Mesendoderm (in vitro differentiated cells): ENCODE measurements around the gene LRRTM1.

Source experiments
- DNase-seq: peaks from one replicate; pipeline ENCODE4 v3.0.0; 2013
- H2AK5ac ChIP-seq: 2 replicates; pipeline ENCODE4 v1.6.1; 2013; ENCODE audit warnings: low read length, inconsistent platforms
- H2BK120ac ChIP-seq: 2 replicates; pipeline ENCODE4 v1.6.1; 2013; ENCODE audit warnings: low read depth, mild to moderate bottlenecking, low read length, moderate library complexity, mixed read lengths
- H2BK15ac ChIP-seq: replicated peaks from 2 replicates; pipeline ENCODE4 v1.6.1; 2013; ENCODE audit warnings: low read depth, mild to moderate bottlenecking, moderate library complexity
- H2BK5ac ChIP-seq: 2 replicates; pipeline ENCODE4 v1.6.1; 2013; ENCODE audit warnings: low read length, inconsistent platforms
- H3K18ac ChIP-seq: 2 replicates; pipeline ENCODE4 v1.6.1; 2013; ENCODE audit warnings: mild to moderate bottlenecking, low read length, mixed read lengths
- H3K23ac ChIP-seq: one replicate; pipeline ENCODE4 v1.6.1; 2013; ENCODE audit warnings: low read length
- H3K27ac ChIP-seq: 2 replicates; pipeline ENCODE4 v1.5.1; 2013; ENCODE audit warnings: low read depth, mild to moderate bottlenecking, inconsistent platforms, low read length, moderate library complexity
- H3K27me3 ChIP-seq: 2 replicates; pipeline ENCODE4 v1.6.1; 2013; ENCODE audit warnings: low read length, control low read depth, mild to moderate bottlenecking, inconsistent platforms; ENCODE audit not compliant: insufficient read depth, poor library complexity
- H3K36me3 ChIP-seq: 2 replicates; pipeline ENCODE4 v1.6.1; 2013; ENCODE audit warnings: low read length, inconsistent platforms; ENCODE audit not compliant: control insufficient read depth, insufficient read depth
- H3K4ac ChIP-seq: one replicate; pipeline ENCODE4 v1.6.1; 2013; ENCODE audit warnings: low read depth, mild to moderate bottlenecking, low read length, moderate library complexity
- H3K4me1 ChIP-seq: 2 replicates; pipeline ENCODE4 v1.6.1; 2013; ENCODE audit warnings: low read depth, low read length, inconsistent platforms; ENCODE audit not compliant: control insufficient read depth
- H3K4me2 ChIP-seq: 2 replicates; pipeline ENCODE4 v1.6.1; 2013; ENCODE audit warnings: low read length
- H3K4me3 ChIP-seq: 2 replicates; pipeline ENCODE4 v1.5.1; 2013; ENCODE audit warnings: mild to moderate bottlenecking, low read length
- H3K56ac ChIP-seq: one replicate; pipeline ENCODE4 v1.6.1; 2013; ENCODE audit warnings: low read length
- H3K79me1 ChIP-seq: 2 replicates; pipeline ENCODE4 v1.6.1; 2013; ENCODE audit warnings: low read length, inconsistent platforms
- H3K79me2 ChIP-seq: 2 replicates; pipeline ENCODE4 v1.6.1; 2013; ENCODE audit warnings: mild to moderate bottlenecking, low read length; ENCODE audit not compliant: control insufficient read depth, insufficient read depth
- H3K9ac ChIP-seq: 2 replicates; pipeline ENCODE4 v1.6.1; 2013; ENCODE audit warnings: low read length, inconsistent platforms
- H4K5ac ChIP-seq: one replicate; pipeline ENCODE4 v1.6.1; 2013; ENCODE audit warnings: low read length
- H4K8ac ChIP-seq: one replicate; pipeline ENCODE4 v1.6.1; 2013; ENCODE audit warnings: low read depth, mild to moderate bottlenecking, control low read depth, low read length, moderate library complexity
- WGBS: extraction: QIAGEN DNeasy Blood & Tissue Kit; methylation state at CpG from one replicate; pipeline ENCODE4 v1.1.7; 2013; ENCODE audit warnings: low lambda C conversion rate, missing lambda C conversion rate; ENCODE audit not compliant: insufficient coverage; ENCODE audit errors: extremely low coverage; 5-methylcytosine and 5-hydroxymethylcytosine counted together

Gene LRRTM1

DNA sequence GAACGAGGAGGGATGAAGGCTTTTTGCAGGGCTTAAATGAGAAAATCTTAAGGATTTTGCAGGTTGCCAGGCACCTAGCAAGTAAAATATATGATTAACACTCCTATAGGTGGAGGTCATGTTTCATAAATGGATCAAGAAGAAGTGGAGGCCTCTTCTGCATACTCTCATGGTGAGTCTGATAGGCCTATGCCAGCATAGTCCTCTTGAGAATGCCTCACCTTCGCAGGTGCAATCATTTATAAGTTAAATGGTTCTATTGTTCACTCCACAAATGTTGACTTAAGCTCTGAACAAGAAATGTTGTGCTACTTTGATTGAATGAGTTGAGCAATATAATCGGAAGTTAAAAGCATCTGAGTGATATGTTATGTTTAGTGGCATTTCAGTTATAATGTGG lies 12.1 kb downstream of the LRRTM1 start:
- Histone ChIP-seq H2AK5ac (no peak overlapping the region), H3K79me2 (no peaks in the 10 kb centered on the region), H2BK5ac (no peak overlapping the region), H4K5ac (no peak overlapping the region), H3K79me1 (no peaks in the 10 kb centered on the region), H3K27ac (no peak overlapping the region), H3K4ac (no peak overlapping the region), H3K23ac (no peak overlapping the region), H3K27me3 (no peaks in the 10 kb centered on the region), H3K4me3 (no peak overlapping the region), H3K9ac (no peak overlapping the region), H3K4me1 (peaks cover 6% of the 10 kb centered on the region), H3K36me3 (no peaks in the 10 kb centered on the region), H2BK120ac (no peak overlapping the region), H4K8ac (no peak overlapping the region), H3K4me2 (no peak overlapping the region), H2BK15ac (no peak overlapping the region), H3K18ac (no peak overlapping the region), H3K56ac (no peak overlapping the region)
- no CpG with 5 or more reads among the region's 3 CpGs for WGBS
- no peak for DNase-seq

GRCh38 chr2:80291656-80292055 lies 12.9 kb downstream of the LRRTM1 start:
- no peak overlapping the region for H3K9ac ChIP-seq
- no peaks in the 10 kb centered on the region for H3K27me3 ChIP-seq
- H4K8ac ChIP-seq: no peak overlapping the region
- no peak overlapping the region for H3K27ac ChIP-seq
- H3K79me2 ChIP-seq: no peaks in the 10 kb centered on the region
- no peak for DNase-seq
- H2BK5ac ChIP-seq: no peak overlapping the region
- no peaks in the 10 kb centered on the region for H3K79me1 ChIP-seq
- H2BK15ac ChIP-seq: no peak overlapping the region
- H3K4me1 ChIP-seq: peaks cover 3% of the 10 kb centered on the region
- H3K4me2 ChIP-seq: no peak overlapping the region
- no peak overlapping the region for H2AK5ac ChIP-seq
- H2BK120ac ChIP-seq: no peak overlapping the region
- no peak overlapping the region for H3K4me3 ChIP-seq
- no peak overlapping the region for H3K4ac ChIP-seq
- no CpG with 5 or more reads among the region's 1 CpG for WGBS
- no peak overlapping the region for H4K5ac ChIP-seq
- H3K56ac ChIP-seq: no peak overlapping the region
- no peak overlapping the region for H3K18ac ChIP-seq
- no peak overlapping the region for H3K23ac ChIP-seq
- H3K36me3 ChIP-seq: no peaks in the 10 kb centered on the region

- Histone ChIP-seq H2BK5ac (no peak overlapping the region), H3K4me2 (no peak overlapping the region), H2BK15ac (no peak overlapping the region), H3K27me3 (no peaks in the 10 kb centered on the region), H3K36me3 (no peaks in the 10 kb centered on the region), H3K79me1 (no peaks in the 10 kb centered on the region), H3K79me2 (no peaks in the 10 kb centered on the region), H3K4ac (no peak overlapping the region), H3K4me1 (no peaks in the 10 kb centered on the region), H3K18ac (no peak overlapping the region), H2BK120ac (no peak overlapping the region), H3K23ac (no peak overlapping the region), H4K8ac (no peak overlapping the region), H2AK5ac (no peak overlapping the region), H3K9ac (no peak overlapping the region), H4K5ac (no peak overlapping the region), H3K27ac (no peak overlapping the region), H3K4me3 (no peak overlapping the region), H3K56ac (no peak overlapping the region)
- peak; percentile 7 for DNase-seq
- WGBS: no CpG with 5 or more reads among the region's 5 CpGs
Observed at GRCh38 chr2:80288576-80288975, 16.0 kb downstream of the LRRTM1 start.

- Histone ChIP-seq H3K4me3 (no peak overlapping the region), H3K4me2 (no peak overlapping the region), H2BK15ac (no peak overlapping the region), H3K79me1 (no peaks in the 10 kb centered on the region), H4K5ac (no peak overlapping the region), H3K27me3 (no peaks in the 10 kb centered on the region), H3K9ac (no peak overlapping the region), H3K36me3 (no peaks in the 10 kb centered on the region), H3K79me2 (no peaks in the 10 kb centered on the region), H3K27ac (no peak overlapping the region), H3K4me1 (no peaks in the 10 kb centered on the region), H2BK5ac (no peak overlapping the region), H2BK120ac (no peak overlapping the region), H4K8ac (no peak overlapping the region), H3K56ac (no peak overlapping the region), H3K4ac (no peak overlapping the region), H2AK5ac (no peak overlapping the region), H3K23ac (no peak overlapping the region), H3K18ac (no peak overlapping the region)
- DNase-seq: no peak
- WGBS: no CpG with 5 or more reads among the region's 1 CpG
Observed at GRCh38 chr2:80281049-80281448, 23.5 kb downstream of the LRRTM1 start.

- Histone ChIP-seq H3K27ac (no peak overlapping the region), H3K56ac (no peak overlapping the region), H3K23ac (no peak overlapping the region), H3K9ac (no peak overlapping the region), H3K79me2 (no peaks in the 10 kb centered on the region), H2AK5ac (no peak overlapping the region), H3K4ac (no peak overlapping the region), H3K79me1 (no peaks in the 10 kb centered on the region), H3K36me3 (no peaks in the 10 kb centered on the region), H3K4me3 (no peak overlapping the region), H2BK120ac (no peak overlapping the region), H3K18ac (no peak overlapping the region), H2BK15ac (no peak overlapping the region), H2BK5ac (no peak overlapping the region), H3K4me2 (no peak overlapping the region), H3K4me1 (no peaks in the 10 kb centered on the region), H3K27me3 (no peaks in the 10 kb centered on the region), H4K5ac (no peak overlapping the region), H4K8ac (no peak overlapping the region)
- no CpG with 5 or more reads among the region's 2 CpGs for WGBS
- no peak for DNase-seq
Observed at GRCh38 chr2:80280598-80280997, 24.0 kb downstream of the LRRTM1 start.

DNA sequence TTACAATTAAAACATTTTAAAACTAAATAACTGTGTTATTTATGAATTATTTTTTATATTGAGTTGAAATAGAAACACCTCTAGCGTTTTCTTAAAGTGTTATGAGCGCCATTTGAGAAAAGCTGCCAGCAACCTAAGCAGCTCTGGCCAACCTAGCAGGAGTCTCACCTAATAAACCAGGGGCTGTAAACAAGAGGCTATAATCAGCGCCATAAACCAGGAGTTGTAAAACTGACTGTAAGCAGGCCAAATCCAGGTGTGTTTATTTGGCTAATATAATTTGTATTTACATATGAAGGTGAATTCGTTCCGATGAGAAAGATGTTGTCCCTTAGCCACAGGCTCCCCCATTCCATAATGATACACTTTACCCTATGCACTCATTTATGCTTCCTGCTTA lies 34.7 kb downstream of the LRRTM1 start:
- Histone ChIP-seq H3K4me2 (no peak overlapping the region), H3K23ac (no peak overlapping the region), H3K27ac (no peak overlapping the region), H2BK15ac (no peak overlapping the region), H2AK5ac (no peak overlapping the region), H3K4me3 (no peak overlapping the region), H3K9ac (no peak overlapping the region), H2BK120ac (no peak overlapping the region), H3K4ac (no peak overlapping the region), H3K4me1 (no peaks in the 10 kb centered on the region), H4K8ac (no peak overlapping the region), H3K18ac (no peak overlapping the region), H3K56ac (no peak overlapping the region), H4K5ac (no peak overlapping the region), H3K27me3 (no peaks in the 10 kb centered on the region), H3K36me3 (no peaks in the 10 kb centered on the region), H3K79me1 (no peaks in the 10 kb centered on the region), H3K79me2 (no peaks in the 10 kb centered on the region), H2BK5ac (no peak overlapping the region)
- no CpG with 5 or more reads among the region's 5 CpGs for WGBS
- DNase-seq: no peak
